Esophagus squamous epithelium (tissue), 5 donors: Measurements from ENCODE around the gene FAM9C. TPM values are rescaled to one million over a fixed set of nuclear protein-coding genes. Genes with fewer than 3 reads are reported as not detected.

Source experiments
- DNase-seq: peaks from one replicate; lab custom pipeline; 2025; lab: John Stamatoyannopoulos, UW
- H3K27ac ChIP-seq, 4 donors: fragments of 200-600 bp; sonication (generic); one replicate each; pipeline ENCODE4 v1.5.1; 2016 to 2019; ENCODE audit warnings: mild to moderate bottlenecking in 1 of 4
- H3K27me3 ChIP-seq, 4 donors: fragments of 200-600 bp; sonication (generic); 1 replicate in 3 of 4; 2 replicates in 1 of 4; pipeline versions ENCODE4 v1.5.1 to v1.6.0; 2017 to 2021; ENCODE audit warnings: antibody characterized with exemption in 1 of 4
- H3K36me3 ChIP-seq, 3 donors: fragments of 200-600 bp; sonication (generic); one replicate each; pipeline ENCODE4 v1.5.1; 2016 to 2019
- H3K4me1 ChIP-seq, 3 donors: fragments of 200-600 bp; sonication (generic); one replicate each; pipeline ENCODE4 v1.5.1; 2017 to 2019
- H3K4me3 ChIP-seq, 4 donors: fragments of 200-600 bp; sonication (generic); 1 replicate in 3 of 4; 2 replicates in 1 of 4; pipeline ENCODE4 v1.5.1; 2016 to 2019; ENCODE audit warnings: mild to moderate bottlenecking in 2 of 4, moderate library complexity in 1 of 4
- H3K9me3 ChIP-seq, 3 donors: fragments of 200-600 bp; sonication (generic); one replicate each; pipeline ENCODE4 v1.5.1; 2016 to 2019
- POLR2A ChIP-seq, 4 donors: fragments of 450-650 bp; IDR thresholded peaks; one replicate each; pipeline ENCODE4 v1.6.1; 2017; ENCODE audit warnings: antibody characterized with exemption in 4 of 4, mild to moderate bottlenecking in 4 of 4, moderate library complexity in 3 of 4
- WGBS, 2 donors: methylation state at CpG; one replicate each; pipeline ENCODE4 v1.1.5; 2018; 5-methylcytosine and 5-hydroxymethylcytosine counted together
- intact Hi-C: fragments of 100-400 bp; cut with DNase I; formaldehyde crosslinking; loops from one replicate; pipeline ENCODE4 v1.15.0; 2022
- total RNA-seq, 4 donors: library from RNA; depleted of rRNA; stranded (reverse); fragments of >200 nt; gene quantifications; one replicate each; pipeline ENCODE4 v1.1.0, GENCODE V29; 2016
- TF ChIP-seq, protein P1 (sequence below), 6 experiments: fragments of 450-650 bp in 4 of 6; fragments of 200-600 bp in 2 of 6; sonication (generic) in 2 of 6; IDR thresholded peaks; one replicate each; pipeline ENCODE4 v1.5.1; 2016 to 2019; ENCODE audit warnings: antibody characterized with exemption in 6 of 6, mild to moderate bottlenecking in 4 of 6, moderate library complexity in 4 of 6
- donor health status: DM: yes; HTN: yes; CAD: no.

The FAM9C gene
- total RNA-seq, 4 donors from 2014 or later, result not detected

DNA sequence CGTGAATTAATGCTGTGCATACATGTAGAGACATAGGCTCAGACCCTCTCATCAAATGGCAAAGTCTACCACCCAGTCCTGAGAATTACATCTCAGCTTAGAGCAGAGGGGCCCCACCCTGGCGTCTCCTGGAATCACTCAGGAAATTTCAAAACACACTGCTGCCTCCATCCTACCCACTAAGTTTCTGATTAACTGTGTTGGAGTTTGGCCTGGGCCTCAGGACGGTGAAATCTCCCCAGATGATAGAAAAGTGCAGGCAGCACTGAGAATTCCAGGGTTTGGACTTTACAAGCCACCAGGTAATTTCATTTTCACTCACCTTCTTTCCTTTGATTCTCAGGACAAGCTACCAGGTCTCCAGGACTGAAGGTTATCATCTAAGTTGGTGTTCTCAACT lies 3.3 kb upstream of the FAM9C start:
- no peaks in the 10 kb centered on the region for H3K36me3 ChIP-seq
- H3K27me3 ChIP-seq, result no peaks in the 10 kb centered on the region
- no peak overlapping the region for H3K4me3 ChIP-seq
- intact Hi-C loops, result no loop called here
- no peak for DNase-seq
- H3K4me1 ChIP-seq, result peaks cover 0 to 4% (median 0%) of the 10 kb centered on the region in 3 donors
- H3K27ac ChIP-seq, result no peak overlapping the region
- 64 to 100% methylated on average over 1 of the region's 3 CpGs for WGBS, 2 donors
- H3K9me3 ChIP-seq, result no peaks in the 10 kb centered on the region
- TF ChIP-seq, protein P1, sequence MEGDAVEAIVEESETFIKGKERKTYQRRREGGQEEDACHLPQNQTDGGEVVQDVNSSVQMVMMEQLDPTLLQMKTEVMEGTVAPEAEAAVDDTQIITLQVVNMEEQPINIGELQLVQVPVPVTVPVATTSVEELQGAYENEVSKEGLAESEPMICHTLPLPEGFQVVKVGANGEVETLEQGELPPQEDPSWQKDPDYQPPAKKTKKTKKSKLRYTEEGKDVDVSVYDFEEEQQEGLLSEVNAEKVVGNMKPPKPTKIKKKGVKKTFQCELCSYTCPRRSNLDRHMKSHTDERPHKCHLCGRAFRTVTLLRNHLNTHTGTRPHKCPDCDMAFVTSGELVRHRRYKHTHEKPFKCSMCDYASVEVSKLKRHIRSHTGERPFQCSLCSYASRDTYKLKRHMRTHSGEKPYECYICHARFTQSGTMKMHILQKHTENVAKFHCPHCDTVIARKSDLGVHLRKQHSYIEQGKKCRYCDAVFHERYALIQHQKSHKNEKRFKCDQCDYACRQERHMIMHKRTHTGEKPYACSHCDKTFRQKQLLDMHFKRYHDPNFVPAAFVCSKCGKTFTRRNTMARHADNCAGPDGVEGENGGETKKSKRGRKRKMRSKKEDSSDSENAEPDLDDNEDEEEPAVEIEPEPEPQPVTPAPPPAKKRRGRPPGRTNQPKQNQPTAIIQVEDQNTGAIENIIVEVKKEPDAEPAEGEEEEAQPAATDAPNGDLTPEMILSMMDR (IDR thresholded peaks at IDR 0.05), result no peak
- no peak for TF ChIP-seq POLR2A (IDR thresholded peaks at IDR 0.05)

DNA sequence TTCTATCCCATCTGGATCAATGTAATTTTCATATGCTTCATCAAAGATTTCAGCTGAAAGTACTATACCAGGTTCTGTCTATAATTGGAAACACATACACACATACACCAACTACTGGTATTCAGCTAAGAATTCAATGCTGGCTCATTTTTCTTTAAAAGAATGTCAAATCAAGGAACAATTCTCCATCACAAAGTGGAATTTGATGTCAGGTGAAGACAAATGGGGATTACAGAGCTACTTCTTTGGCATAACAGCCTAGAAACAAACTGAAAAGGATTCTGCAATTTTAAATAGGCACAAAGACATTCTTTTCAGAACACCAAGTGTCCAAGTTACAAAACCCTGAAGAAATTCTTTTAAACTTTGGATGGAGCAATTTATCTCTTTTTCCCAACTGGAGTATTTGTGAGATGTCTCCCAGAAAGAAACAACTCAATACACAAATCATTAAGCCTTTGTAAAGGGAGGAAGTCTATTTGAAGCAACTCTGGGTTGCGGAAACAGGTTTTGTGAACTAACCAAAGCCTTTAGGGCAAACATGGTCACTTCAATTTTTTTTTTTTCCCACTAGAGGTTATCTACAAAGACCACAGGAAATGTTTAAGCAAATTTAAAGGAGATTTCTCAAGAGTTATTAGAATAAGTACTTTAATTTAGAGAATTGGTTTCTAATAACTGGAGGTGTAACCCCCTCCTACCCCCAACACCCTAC lies 1.9 kb upstream of the FAM9C start:
- no peak for TF ChIP-seq POLR2A (IDR thresholded peaks at IDR 0.05)
- TF ChIP-seq, protein P1 (IDR thresholded peaks at IDR 0.05), result no peak
- Histone ChIP-seq H3K27ac (no peak overlapping the region), H3K36me3 (no peaks in the 10 kb centered on the region), H3K27me3 (no peaks in the 10 kb centered on the region), H3K4me3 (no peak overlapping the region), H3K4me1 (peaks cover 0 to under 1% (median 0%) of the 10 kb centered on the region in 3 donors), H3K9me3 (no peaks in the 10 kb centered on the region)
- 67 to 77% methylated on average over 1 of the region's 1 CpG for WGBS, 2 donors
- no peak for DNase-seq
- intact Hi-C loops, result no loop called here

DNA sequence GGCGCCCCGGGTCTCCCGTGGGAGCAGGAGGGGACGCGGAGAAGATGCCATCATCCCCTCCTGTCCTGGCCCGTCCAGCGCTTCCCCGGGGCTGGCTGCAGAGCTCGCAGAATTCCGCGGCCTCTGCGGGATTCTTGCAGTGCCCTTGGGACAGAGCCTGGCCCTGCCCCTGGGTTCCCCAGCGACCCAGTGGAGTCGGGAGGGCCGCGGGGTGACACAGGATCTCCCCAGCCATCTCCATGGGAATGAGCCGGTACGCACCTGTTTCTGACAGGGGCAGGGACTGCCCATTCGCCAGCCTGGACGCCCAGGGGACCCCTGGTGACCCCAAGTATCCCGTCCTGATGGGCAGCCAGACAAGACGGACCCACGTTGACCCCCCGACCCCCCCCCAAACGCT lies 482 bp downstream of the FAM9C start:
- Histone ChIP-seq H3K27me3 (no peaks in the 10 kb centered on the region), H3K36me3 (no peaks in the 10 kb centered on the region), H3K4me1 (no peaks in the 10 kb centered on the region), H3K9me3 (no peaks in the 10 kb centered on the region), H3K4me3 (no peak overlapping the region), H3K27ac (no peak overlapping the region)
- intact Hi-C loops, result no loop called here
- TF ChIP-seq POLR2A (IDR thresholded peaks at IDR 0.05), result no peak
- TF ChIP-seq, protein P1 (IDR thresholded peaks at IDR 0.05), result no peak
- DNase-seq, result no peak
- WGBS, 2 donors, result no CpG with 5 or more reads among the region's 25 CpGs

DNA sequence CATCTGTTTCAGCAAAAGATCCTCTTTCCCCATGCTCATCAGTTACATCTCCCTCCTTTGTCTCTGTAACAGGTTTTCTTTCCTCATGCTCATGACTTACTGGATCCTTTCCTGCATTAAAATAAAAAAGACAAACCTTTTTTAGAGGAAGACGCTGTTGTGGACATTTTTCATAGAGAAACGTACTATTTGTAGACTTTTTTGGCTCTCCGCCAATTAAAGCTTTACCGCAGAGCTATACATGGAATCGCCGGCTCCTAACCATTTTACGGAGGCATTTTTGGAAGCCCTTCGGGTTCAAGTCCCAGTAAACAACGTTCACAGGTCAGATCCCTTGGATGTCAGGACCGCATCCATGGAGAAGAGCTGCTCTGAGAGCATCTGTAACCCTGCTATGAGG lies 1.3 kb downstream of the FAM9C start:
- no peaks in the 10 kb centered on the region for H3K4me1 ChIP-seq
- H3K27ac ChIP-seq, result no peak overlapping the region
- H3K4me3 ChIP-seq, result no peak overlapping the region
- no peaks in the 10 kb centered on the region for H3K27me3 ChIP-seq
- intact Hi-C loops, result no loop called here
- DNase-seq, result no peak
- no peak for TF ChIP-seq POLR2A (IDR thresholded peaks at IDR 0.05)
- TF ChIP-seq, protein P1 (IDR thresholded peaks at IDR 0.05), result no peak
- no peaks in the 10 kb centered on the region for H3K36me3 ChIP-seq
- H3K9me3 ChIP-seq, result no peaks in the 10 kb centered on the region
- 73 to 75% methylated on average over 8 to 9 of the region's 10 CpGs for WGBS, 2 donors

DNA sequence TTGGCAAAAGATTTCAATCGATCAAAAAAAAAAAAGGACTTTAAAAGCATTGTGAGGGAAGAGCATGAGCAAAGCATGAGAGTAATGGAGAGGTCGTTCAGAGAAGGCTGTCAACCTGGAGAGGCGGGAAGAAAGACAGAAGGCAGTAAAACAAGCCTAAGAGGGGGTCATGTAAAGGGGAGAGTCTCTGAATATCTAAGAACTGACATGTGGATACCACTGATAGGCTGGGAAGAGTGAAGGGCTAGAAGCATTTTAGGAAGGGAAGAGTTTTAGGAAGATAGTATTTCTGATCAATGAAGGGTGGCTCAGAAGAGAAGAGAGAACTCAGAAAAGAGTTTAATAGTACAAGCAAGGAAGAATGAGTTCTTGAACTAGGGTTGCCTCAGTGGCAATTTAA lies 7.5 kb downstream of the FAM9C start:
- H3K27me3 ChIP-seq, result no peaks in the 10 kb centered on the region
- no peak for TF ChIP-seq POLR2A (IDR thresholded peaks at IDR 0.05)
- TF ChIP-seq, protein P1 (IDR thresholded peaks at IDR 0.05), result no peak
- DNase-seq, result no peak
- H3K36me3 ChIP-seq, result no peaks in the 10 kb centered on the region
- H3K9me3 ChIP-seq, result no peaks in the 10 kb centered on the region
- H3K4me1 ChIP-seq, result no peaks in the 10 kb centered on the region
- H3K4me3 ChIP-seq, result no peak overlapping the region
- intact Hi-C loops, result no loop called here
- no peak overlapping the region for H3K27ac ChIP-seq
- WGBS, 2 donors, result 38 to 86% methylated on average over 3 of the region's 3 CpGs
